ENCODE results near the gene ZSCAN20. TPM values are rescaled to one million over a fixed set of nuclear protein-coding genes. Genes with fewer than 3 reads are reported as not detected.

ZSCAN20 gene
- total and polyA plus RNA-seq, 8 donors = 4.3 to 5.3 (median 4.8) TPM

- DNase-seq (no peak), ATAC-seq (no peak)
- intact Hi-C loops (cut with DNase I) = loop anchor here in 1 of 2 donors (5.0 to 10.0 kb wide), 2 partner anchors 172 to 254 kb away; no protein-coding TSS in a partner anchor
- Histone ChIP-seq H3K4me1 (peaks cover 0 to 31% of the 10 kb centered on the region in 2 donors), H3K27ac (no peak overlapping the region), H3K9me3 (no peaks in the 10 kb centered on the region), H3K4me3 (no peak overlapping the region), H3K27me3 (no peaks in the 10 kb centered on the region), H3K36me3 (no peaks in the 10 kb centered on the region)
- TF ChIP-seq CTCF (IDR thresholded peaks at IDR 0.05) = no peak
Observed at GRCh38 chr1:33468967-33469366, 3.5 kb upstream of the ZSCAN20 start.

- intact Hi-C loops (cut with DNase I) = loop anchor here in 1 of 2 donors (5.0 to 10.0 kb wide), 2 partner anchors 172 to 255 kb away; no protein-coding TSS in a partner anchor
- DNase-seq (no peak), ATAC-seq (no peak)
- Histone ChIP-seq H3K36me3 (no peaks in the 10 kb centered on the region), H3K9me3 (no peaks in the 10 kb centered on the region), H3K27me3 (no peaks in the 10 kb centered on the region), H3K4me3 (no peak overlapping the region), H3K4me1 (peaks cover 0 to 31% of the 10 kb centered on the region in 2 donors), H3K27ac (no peak overlapping the region)
- TF ChIP-seq CTCF (IDR thresholded peaks at IDR 0.05) = no peak
Observed at GRCh38 chr1:33469691-33470090, 2.8 kb upstream of the ZSCAN20 start.

- no peak overlapping the region for H3K4me3 ChIP-seq
- peak in 3 of 4 donors; percentile 67 to 88 (median 75) for DNase-seq
- peak; percentile 73 for ATAC-seq
- H3K27me3 ChIP-seq = no peaks in the 10 kb centered on the region
- H3K4me1 ChIP-seq = peaks cover 0 to 31% of the 10 kb centered on the region in 2 donors
- TF ChIP-seq CTCF (IDR thresholded peaks at IDR 0.05) = peak; percentile 69 to 77
- intact Hi-C loops (cut with DNase I) = no loop called here
- no peaks in the 10 kb centered on the region for H3K9me3 ChIP-seq
- H3K27ac ChIP-seq = no peak overlapping the region
- no peaks in the 10 kb centered on the region for H3K36me3 ChIP-seq
Observed at GRCh38 chr1:33470495-33471012, 1.9 kb upstream of the ZSCAN20 start.

GRCh38 chr1:33471416-33471815 lies 1.0 kb upstream of the ZSCAN20 start:
- no peaks in the 10 kb centered on the region for H3K27me3 ChIP-seq
- ATAC-seq = no peak
- H3K4me1 ChIP-seq = peaks cover 0 to 31% of the 10 kb centered on the region in 2 donors
- no peaks in the 10 kb centered on the region for H3K36me3 ChIP-seq
- no peak overlapping the region for H3K27ac ChIP-seq
- TF ChIP-seq CTCF (IDR thresholded peaks at IDR 0.05) = no peak
- no peak overlapping the region for H3K4me3 ChIP-seq
- intact Hi-C loops (cut with DNase I) = no loop called here
- DNase-seq = no peak
- no peaks in the 10 kb centered on the region for H3K9me3 ChIP-seq

GRCh38 chr1:33473900-33474299 lies 1.5 kb downstream of the ZSCAN20 start:
- Histone ChIP-seq H3K36me3 (no peaks in the 10 kb centered on the region), H3K27ac (no peak overlapping the region), H3K4me3 (no peak overlapping the region), H3K9me3 (no peaks in the 10 kb centered on the region), H3K4me1 (peaks cover 0 to 31% of the 10 kb centered on the region in 2 donors), H3K27me3 (no peaks in the 10 kb centered on the region)
- ATAC-seq (no peak), DNase-seq (no peak)
- no peak for TF ChIP-seq CTCF (IDR thresholded peaks at IDR 0.05)
- intact Hi-C loops (cut with DNase I) = no loop called here

All from left lung (tissue), 10 donors.